Endothelial cell of hepatic sinusoid (primary cell): ENCODE data around the gene XKR7.

Experiments
- in situ Hi-C: cut with HindIII; loops from 2 replicates; pipeline ENCODE4 v1.10.0; 2017; ENCODE audit warnings: low sequenced_read_pairs

The XKR7 gene

DNA sequence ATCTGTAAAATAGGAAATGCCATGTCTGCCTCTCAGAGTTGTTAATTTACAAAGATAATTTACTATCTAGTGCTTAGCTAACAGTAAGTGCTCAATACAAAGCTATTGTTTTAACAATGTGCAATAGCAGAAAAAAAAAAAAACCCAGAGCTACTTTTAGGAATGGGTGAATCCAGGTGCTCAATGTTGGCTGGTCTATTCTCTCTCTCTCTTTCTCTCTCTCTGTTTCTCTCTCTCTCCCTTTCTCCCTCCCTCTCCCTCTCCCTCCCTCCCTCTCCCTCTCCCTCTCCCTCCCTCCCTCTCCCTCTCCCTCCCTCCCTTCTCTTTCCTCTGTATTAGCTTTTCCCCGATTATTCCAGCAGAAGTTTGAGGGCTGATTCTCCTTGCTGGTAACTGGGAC is 30.1 kb upstream of the XKR7 start:
- in situ Hi-C loops: no loop called here

DNA sequence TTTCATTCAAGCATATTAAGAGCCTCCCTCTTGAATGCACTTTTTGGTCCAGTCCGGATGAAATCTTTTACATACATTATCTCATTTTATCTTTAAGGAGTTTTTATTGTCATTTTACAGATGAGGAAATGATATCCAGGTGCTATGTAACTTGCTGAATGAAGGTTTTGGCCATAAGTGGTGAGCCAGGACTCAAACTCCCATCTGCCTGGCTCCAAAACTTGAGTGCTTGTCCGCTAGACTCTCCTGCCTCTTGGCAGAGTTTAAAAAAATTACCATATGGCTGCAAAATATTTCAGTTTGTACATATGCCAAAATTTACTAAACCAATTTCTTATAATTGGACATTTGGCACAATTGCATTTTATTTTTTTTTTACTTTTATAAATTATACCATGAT is 28.3 kb upstream of the XKR7 start:
- in situ Hi-C loops: loop anchor here (5.0 to 10.0 kb wide), 4 partner anchors 72 to 155 kb away; partner anchors contain the start of gene MYLK2

DNA sequence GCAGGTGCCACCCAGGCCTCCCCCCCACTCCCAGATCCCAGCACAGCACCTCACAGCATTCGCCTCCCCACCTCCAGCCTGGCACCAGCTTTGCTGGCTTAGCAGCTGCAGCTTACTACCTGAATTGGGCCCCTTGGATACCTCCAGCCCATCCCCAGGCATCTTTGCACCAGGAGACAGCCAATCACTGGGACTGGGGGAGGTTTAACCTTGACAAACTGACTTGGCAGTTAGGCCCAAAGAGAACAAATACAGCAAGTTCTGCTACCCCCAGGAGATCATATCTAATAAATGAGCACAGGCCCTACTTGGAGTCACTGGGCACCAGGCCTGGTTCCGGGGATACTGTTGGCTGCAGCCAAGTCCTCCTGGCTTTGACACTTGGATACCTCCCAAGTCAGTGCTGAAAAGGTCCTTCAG is 24.9 kb upstream of the XKR7 start:
- in situ Hi-C loops: loop anchor here (5.0 to 10.0 kb wide), 4 partner anchors 76 to 158 kb away; partner anchors contain the start of gene MYLK2

DNA sequence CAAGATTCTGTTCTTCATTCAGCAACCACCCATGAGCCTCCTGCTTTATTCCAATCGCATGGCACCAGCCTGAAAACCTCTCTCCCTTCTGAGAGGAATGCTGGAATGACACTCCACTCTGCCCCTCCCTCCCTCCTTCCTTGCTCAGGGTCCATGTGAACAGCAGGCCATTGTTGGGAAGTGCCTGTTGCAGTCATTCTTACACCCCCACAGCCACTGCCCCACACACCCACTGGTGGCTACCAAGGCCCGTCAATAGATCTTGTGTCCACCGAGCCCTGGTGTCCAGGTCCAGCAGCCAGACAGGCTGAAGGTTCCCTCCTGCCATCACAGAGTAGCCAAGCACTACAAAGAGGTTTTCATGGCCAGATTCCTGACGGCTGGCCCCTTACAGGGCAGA is 22.6 kb upstream of the XKR7 start:
- in situ Hi-C loops: loop anchor here (10.0 kb wide), 2 partner anchors 139 to 161 kb away; no protein-coding TSS in a partner anchor

DNA sequence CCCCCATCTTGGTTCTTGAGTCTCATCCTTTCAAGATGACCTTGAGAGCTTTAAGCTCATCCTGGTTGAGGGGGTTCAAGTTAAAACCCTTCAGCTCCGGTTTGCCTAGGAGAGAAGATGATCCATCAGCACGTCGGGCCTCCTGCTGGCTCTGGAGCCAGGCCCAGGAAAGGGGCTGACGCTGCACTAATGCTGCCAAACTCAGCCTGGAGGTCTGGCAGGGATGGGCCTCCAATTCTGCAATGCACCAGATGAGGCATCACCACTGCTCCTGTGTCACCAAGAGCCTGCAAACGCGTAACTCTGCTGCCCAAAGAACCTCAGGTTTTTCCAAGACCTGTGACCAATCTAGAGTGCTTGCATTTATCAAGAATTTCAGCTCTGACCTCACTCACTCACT is 22.2 kb upstream of the XKR7 start:
- in situ Hi-C loops: loop anchor here (10.0 kb wide), 2 partner anchors 139 to 161 kb away; no protein-coding TSS in a partner anchor

DNA sequence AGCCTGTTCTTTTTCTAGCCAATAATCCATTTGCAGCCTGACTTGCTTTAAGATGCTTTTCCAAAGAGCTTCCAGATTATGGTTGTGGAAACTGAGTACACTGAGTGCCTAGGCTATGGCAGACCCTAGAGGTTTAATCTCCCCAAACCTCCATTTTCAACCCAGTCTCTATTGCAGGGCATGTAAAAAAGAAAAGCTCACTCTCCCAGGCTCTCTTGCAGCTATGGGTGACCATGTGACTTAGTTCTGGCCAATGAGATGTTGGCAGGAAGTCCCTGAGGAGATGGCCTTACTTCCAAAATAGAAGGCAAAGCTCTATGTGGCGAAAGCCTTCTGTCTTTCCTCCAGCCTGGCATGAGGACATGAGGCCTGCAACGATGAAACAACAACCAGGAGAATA is 19.9 kb upstream of the XKR7 start:
- in situ Hi-C loops: loop anchor here (10.0 kb wide), 2 partner anchors 137 to 163 kb away; no protein-coding TSS in a partner anchor

DNA sequence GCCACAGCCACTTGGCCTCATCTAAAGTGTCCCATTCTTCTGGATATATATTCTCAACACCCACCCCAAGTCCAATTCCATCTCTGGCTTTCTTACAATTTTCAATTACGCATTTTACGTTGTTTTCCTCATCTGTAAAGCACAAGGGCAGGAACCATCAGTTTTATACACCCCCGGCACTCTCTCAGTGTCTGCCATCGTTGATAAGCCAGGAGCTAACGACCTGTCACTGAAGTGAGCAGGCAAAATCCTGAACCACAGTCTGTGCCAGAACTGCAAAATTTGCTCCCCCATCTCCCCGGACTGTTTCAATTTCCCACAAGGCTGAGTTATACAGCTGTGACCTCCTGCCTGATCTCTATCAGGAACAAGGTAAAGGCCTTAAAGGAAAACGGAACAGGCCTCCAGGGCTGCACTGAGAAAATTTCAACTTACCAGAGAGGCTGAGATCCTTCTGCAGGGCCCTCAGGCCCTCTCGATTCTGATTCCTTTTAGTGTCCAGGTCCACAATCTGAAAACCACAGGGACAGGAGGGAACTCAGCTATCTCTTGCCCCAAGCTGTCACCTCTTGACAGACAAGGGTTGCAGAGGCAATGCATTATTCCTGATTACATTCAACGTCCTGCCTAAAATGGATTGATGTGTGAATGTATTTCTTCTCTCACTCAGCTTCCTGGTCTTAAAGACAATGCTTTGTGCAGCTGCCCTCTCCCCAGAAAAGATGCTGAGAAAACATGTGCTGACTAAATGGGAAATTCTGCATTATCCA is 17.9 kb upstream of the XKR7 start:
- in situ Hi-C loops: loop anchor here (10.0 kb wide), 2 partner anchors 135 to 165 kb away; no protein-coding TSS in a partner anchor

DNA sequence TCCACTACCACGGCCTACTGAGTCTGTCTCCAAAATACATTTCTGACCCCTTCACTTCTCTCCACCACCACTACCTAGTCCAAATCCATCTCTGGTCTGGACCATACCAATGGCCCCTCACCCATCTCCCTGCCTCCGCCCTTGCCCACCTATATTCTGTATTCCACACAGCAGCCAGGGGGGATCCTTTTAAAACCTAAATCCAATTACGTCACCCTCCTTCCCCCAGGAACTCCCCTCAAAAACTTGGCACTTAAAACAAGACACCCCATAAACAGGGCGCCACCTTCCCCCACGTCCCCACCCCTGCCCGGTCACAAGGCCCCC is 16.8 kb upstream of the XKR7 start:
- in situ Hi-C loops: no loop called here

DNA sequence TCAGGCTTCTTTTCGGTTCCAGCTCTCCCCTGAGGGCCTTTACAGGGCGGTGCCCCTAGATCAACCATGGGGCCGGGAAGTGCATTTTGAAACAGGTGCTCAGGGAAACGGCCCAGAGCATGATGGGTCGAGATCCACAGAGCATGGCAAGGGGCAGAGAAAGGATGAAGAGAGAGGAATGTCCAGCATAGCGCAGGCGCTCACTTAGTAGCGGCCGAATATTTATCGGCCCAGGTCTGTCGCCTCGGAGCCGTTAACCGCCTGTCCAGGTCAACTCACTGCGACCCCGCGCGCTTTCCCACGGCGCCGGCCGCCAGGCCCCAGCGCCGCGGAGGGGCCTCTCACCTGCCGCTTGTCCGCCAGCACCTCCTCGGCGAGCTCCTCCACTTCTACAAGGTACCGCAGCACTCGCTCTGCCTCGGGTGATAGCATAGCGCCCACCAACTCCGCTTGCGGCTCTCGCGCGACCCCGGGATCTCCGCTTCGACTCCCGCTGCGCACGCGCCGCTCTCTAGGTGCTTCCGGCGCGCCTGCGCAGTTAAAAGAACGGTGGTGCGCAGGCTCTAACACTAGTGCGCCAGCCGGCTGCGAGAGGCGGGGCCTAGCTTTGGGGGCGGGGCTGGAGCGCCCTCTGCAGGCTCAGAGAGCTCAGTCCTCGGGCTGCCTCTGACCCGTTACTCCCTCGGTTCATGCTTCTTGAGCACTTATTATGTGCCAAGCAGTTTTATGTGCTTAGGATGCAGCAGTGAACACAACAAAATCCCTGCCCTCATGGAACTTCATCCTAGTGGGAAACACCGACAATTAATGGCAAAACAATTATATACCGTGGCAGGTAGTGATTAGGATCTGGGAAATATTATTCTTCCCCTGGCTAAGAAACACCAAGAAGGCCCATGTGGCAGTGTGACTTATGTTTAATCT is 16.2 kb upstream of the XKR7 start, which contains the start of gene PDRG1:
Gene PDRG1 (minus strand): TSS at position 517 of the 924 bp plus-strand sequence. CDS start 85 bp downstream, at position 432.
- in situ Hi-C loops: no loop called here

DNA sequence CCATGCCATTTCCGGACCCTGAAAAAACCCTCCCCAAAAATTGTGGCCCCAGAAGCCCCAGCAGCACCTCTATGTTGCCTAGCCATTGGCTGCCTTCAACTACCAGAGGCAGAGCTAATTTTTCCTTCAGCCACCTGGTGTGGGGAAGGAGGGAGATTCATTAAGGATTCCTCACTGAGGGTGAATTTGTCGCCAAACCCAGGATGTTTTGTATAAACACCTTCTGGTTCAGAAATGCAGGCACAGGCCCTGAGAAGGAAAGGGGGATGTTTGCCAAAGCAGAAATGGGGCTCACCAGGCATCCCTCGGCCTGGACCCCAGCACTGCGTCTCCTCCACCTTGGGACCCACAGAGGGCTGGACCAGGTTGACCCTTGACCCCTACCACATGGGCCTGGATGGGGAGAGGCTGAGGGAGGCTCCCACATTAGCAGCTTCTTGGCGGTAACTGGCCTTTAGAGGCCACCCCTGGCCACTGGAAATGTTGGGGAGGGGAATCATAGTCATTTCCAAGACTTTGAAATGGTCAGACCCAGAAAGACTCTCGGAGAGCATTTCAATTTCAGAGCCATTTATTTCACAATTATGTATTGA is 14.3 kb upstream of the XKR7 start:
- in situ Hi-C loops: no loop called here

DNA sequence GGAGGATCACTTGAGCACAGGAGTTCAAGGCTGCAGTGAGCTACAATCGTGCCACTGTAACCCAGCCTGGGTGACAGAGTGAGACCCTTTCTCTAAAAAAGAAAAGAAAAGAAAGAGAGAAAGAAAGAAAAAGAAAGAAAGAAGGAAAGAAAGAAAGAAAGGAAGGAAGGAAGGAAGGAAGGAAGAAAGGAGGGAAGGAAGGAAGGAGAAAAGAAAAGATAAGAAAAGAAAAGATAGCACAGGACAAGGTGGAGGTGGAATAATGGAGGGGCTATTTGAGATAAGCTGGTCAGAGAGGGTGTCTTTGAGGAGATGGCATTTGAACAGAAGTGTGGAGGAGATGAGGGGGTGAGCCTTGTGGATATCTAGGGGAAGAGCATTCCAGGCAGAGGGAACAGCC is 13.5 kb upstream of the XKR7 start:
- in situ Hi-C loops: no loop called here

DNA sequence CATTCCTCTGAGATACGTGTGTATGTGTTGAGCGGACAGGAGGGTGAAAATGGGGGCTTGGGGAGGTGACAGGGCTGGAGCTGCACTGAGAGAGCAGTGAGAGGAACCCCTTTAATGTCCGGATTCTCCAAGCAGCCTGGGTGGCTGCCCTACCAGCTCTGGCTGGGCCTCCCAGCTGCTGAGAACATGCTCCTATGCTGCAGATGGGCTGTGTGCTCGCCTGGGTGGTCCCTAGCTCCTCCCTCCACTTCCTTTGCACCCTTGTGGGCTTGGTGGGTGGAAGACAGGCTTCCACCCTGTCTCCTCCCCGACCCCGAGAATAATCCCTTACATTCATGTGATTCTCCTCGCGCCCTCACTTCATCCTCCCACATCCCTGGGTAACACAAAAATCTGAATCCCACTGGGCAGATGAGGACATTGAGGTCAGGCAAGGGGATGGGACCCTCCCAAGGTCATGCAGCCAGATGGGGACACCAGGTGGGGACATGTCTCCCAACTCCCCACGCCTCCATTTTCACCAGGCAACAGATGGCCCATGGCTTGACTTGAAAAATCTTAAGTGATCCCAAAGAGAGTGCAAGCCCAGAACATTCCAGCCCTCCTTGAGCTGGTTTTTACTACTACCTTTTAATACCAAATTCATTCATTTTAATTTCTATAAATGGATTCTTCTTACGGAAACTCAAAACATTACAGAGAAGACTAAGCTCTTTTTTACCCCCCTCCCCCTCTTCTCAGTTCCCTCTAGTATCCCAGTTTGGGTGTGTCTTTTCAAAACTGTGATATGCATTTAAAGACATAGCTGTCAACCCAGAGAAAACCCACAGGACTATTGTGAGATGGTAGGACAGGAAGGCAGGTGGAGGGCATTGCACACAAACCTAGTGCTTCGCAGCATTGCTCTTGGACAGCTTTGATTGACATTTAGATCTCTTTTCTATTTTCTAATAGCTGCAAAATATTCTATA is 11.1 kb upstream of the XKR7 start:
- in situ Hi-C loops: no loop called here

DNA sequence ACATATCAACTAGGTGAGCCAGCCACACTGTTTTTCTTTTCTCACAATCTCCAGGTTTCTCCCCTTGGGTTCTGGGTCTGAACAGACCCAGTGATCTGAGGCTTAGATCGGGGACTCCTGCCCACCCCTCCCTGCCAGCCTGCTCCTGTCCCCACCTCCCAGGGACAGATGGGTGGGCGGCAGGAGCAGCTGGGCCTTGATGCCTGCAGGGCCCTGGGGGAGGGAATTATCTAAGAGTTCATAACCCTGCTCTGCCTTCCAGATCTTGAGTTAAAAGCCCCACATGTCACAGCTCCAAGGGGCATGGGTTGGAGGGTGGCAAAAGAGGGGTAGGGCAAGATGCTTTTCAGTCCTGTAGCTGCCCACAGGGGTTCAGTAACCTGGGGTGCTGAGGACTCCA is 5.2 kb upstream of the XKR7 start:
- in situ Hi-C loops: no loop called here

DNA sequence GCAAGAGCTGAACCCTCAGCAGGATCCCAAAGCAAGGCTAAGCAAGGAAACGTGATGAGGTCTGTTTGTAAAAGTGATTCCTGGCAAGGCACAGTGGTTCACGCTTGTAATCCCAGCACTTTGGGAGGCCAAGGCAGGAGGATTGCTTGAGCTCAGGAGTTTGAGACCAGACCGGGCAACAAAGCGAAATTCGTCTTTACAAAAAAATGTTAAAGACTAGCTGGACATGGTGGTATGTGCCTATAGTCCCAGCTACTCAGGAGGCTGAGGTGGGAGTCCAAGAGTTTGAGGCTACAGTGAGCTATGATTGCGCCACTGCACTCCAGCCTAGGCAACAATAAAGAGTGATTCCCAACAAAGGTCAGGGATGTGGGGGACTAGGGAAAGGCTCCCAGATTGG is 4.1 kb upstream of the XKR7 start:
- in situ Hi-C loops: no loop called here

DNA sequence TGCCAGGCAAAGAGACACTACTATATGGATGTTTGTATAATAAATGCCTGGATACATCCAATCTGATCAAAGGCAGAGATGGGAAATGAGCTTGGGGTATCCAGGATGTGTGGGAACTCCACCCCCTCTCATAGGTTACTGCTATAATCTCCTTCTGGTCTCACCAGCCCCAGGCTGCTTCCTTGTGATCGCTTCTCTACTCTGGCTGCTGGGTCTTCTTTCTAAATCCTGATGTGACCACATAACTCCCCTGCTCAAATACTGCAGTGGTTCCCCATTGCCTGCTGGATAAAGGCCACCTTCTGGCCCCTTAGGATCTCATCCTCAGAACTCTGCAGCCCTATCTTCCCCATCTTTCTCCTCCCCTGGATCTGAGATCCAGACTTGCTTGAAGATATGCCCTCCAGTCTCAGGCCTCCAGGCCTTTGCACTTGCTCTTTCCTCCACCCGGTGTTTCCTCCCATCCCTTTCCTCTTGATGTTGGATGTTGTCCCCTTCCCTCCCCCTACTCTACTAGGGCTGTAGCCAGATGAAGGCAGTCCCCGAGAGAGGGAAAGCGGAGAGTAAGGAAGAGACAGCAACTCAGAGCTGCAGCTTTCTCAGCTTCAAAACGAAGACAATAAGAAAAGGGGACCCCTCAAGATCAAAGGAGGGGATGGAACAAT is 828 bp upstream of the XKR7 start:
- in situ Hi-C loops: no loop called here

DNA sequence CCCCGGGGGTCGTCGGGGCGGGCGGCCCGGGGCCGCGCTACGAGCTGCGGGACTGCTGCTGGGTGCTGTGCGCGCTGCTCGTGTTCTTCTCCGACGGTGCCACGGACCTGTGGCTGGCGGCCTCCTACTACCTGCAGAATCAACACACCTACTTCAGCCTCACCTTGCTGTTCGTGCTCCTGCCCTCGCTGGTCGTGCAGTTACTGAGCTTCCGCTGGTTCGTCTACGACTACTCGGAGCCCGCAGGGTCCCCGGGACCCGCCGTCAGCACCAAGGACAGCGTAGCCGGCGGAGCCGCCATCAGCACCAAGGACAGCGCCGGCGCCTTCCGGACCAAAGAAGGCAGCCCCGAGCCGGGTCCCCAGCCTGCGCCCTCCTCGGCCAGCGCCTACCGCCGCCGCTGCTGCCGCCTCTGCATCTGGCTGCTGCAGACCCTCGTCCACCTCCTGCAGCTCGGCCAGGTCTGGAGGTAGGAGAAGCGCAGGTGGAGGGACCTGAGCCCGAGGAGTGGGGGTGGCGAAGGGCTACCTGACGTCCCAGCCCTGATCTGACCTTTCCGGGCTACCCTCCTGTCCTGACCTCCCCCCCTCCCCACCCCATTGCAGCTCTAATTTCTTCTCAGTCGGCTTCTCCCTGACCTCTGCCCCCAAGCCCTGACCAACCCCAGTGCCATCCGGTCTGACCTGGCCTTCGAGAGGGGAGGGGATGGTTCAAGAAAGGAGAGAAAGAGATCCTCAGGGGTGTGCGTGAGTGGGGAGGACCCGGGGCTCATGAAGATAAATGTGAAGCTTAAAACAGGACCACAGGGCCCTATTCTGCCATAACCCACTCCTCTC is 558 bp downstream of the XKR7 start:
- in situ Hi-C loops: no loop called here

DNA sequence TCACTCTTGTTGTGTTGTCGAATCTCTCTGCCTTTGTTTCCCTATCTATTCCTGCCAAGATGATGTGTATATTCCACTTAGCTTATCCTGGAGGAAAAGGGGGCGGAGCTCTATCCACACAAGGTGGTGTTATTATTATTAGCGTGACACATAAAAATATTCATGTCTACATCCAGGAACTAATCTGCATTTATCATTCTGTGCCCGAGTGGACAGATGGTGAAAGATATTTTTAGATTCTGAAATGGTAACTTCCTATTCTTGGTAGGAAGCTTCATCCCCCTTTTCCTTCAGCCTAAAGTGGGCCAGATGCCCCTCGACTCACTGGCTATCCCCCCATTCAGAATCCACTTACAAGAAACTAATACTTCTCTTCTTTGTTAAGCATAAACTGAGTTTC is 2.0 kb downstream of the XKR7 start:
- in situ Hi-C loops: loop anchor here (5.0 kb wide), 2 partner anchors 72 to 112 kb away; no protein-coding TSS in a partner anchor

DNA sequence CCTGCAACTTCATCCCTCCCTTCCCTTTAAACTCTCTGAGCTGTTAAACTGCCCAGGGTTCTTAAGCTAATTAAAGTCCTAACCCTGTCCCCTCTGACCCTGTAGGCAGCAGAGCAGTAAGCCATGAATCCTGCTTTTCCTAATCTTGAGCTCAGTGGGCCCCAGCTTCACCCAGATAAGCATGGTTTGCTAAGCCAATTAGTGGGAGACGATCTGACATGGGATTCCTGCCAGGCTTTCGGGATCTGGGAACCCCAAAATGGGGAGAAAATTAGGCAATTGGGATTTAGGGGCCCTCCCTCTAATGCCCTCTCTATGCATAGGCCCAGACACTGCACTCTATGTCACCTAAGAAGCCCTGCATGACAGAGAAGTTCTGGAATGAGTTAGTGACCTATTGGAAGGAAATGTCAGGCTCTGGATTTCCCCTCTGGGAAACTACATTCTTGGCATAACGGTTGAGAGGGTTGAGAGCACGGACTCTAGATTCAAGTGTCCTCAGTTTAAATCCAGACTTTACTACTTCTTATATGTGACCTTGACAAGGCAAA is 4.6 kb downstream of the XKR7 start:
- in situ Hi-C loops: loop anchor here (5.0 kb wide), 2 partner anchors 70 to 110 kb away; no protein-coding TSS in a partner anchor
